GM23338 (cell line): Measurements from ENCODE around the gene NAA16. TPM values are rescaled to one million over a fixed set of nuclear protein-coding genes. Genes with fewer than 3 reads are reported as not detected.

Experiments
- ATAC-seq: fragments of 200-7000 bp; cut with Tn5 transposase; 3 replicates; pipeline ENCODE4 v1.9.1; 2020
- DNase-seq: peaks from one replicate; pipeline ENCODE4 v3.0.0-alpha.2; 2015; ENCODE audit warnings: low spot score
- H2AFZ ChIP-seq: fragments of 200-600 bp; sonication (generic); 2 replicates; pipeline ENCODE4 v1.8.0; 2016; ENCODE audit warnings: antibody characterized with exemption, mild to moderate bottlenecking, moderate library complexity
- H3F3A ChIP-seq: fragments of 200-600 bp; sonication (generic); replicated peaks from 2 replicates; pipeline ENCODE4 v1.8.0; 2017; ENCODE audit warnings: antibody characterized with exemption, mixed run types, low read depth
- H3K27ac ChIP-seq: fragments of 200-600 bp; sonication (generic); 2 replicates; pipeline ENCODE4 v1.6.1; 2016; ENCODE audit warnings: low read depth
- H3K27me3 ChIP-seq: fragments of 200-600 bp; sonication (generic); 2 replicates; pipeline ENCODE4 v1.8.0; 2016; ENCODE audit warnings: mild to moderate bottlenecking, mixed run types, moderate library complexity; ENCODE audit not compliant: insufficient read depth
- H3K36me3 ChIP-seq: fragments of 200-600 bp; sonication (generic); 2 replicates; pipeline ENCODE4 v1.8.0; 2016; ENCODE audit warnings: mild to moderate bottlenecking; ENCODE audit not compliant: insufficient read depth
- H3K4me1 ChIP-seq: fragments of 200-600 bp; sonication (generic); 2 replicates; pipeline ENCODE4 v1.8.0; 2016; ENCODE audit warnings: mild to moderate bottlenecking, moderate library complexity; ENCODE audit not compliant: insufficient read depth
- H3K4me2 ChIP-seq: fragments of 200-600 bp; sonication (generic); 2 replicates; pipeline ENCODE4 v1.7.1; 2017; ENCODE audit warnings: mixed run types
- H3K4me3 ChIP-seq: fragments of 200-600 bp; sonication (generic); 2 replicates; pipeline ENCODE4 v1.6.1; 2016; ENCODE audit warnings: mixed run types
- H3K79me2 ChIP-seq: fragments of 200-600 bp; sonication (generic); replicated peaks from 2 replicates; pipeline ENCODE4 v1.8.0; 2017; ENCODE audit warnings: mild to moderate bottlenecking; ENCODE audit not compliant: insufficient read depth
- H3K9me2 ChIP-seq: fragments of 200-600 bp; sonication (generic); 2 replicates; pipeline ENCODE4 v1.8.0; 2017; ENCODE audit not compliant: insufficient read depth
- H4K20me1 ChIP-seq: fragments of 200-600 bp; sonication (generic); replicated peaks from 2 replicates; pipeline ENCODE4 v1.8.0; 2017; ENCODE audit warnings: mild to moderate bottlenecking; ENCODE audit not compliant: insufficient read depth
- H3K27ac Mint-ChIP-seq: 2 replicates; pipeline ENCODE4 v1.8.0; 2020; ENCODE audit warnings: inconsistent platforms, mild to moderate bottlenecking, moderate library complexity, mixed read lengths
- H3K27me3 Mint-ChIP-seq: 3 replicates; pipeline ENCODE4 v1.8.0; 2022; ENCODE audit warnings: low read depth, mild to moderate bottlenecking, moderate library complexity, mixed read lengths, inconsistent platforms; ENCODE audit not compliant: insufficient read depth, poor library complexity
- H3K36me3 Mint-ChIP-seq: 3 replicates; pipeline ENCODE4 v1.8.0; 2021; ENCODE audit warnings: low read depth, mild to moderate bottlenecking, inconsistent platforms, moderate library complexity, mixed read lengths
- H3K4me1 Mint-ChIP-seq: 3 replicates; pipeline ENCODE4 v1.8.0; 2020; ENCODE audit warnings: mild to moderate bottlenecking, inconsistent platforms, mixed read lengths
- H3K4me3 Mint-ChIP-seq: 3 replicates; pipeline ENCODE4 v1.8.0; 2021; ENCODE audit warnings: moderate library complexity, mild to moderate bottlenecking, inconsistent platforms, mixed read lengths
- H3K9me3 Mint-ChIP-seq: 3 replicates; pipeline ENCODE4 v1.8.0; 2020; ENCODE audit warnings: moderate library complexity, mild to moderate bottlenecking, inconsistent platforms, mixed read lengths
- CREB1 ChIP-seq: fragments of 250-450 bp; sonication (Bioruptor Pico); IDR thresholded peaks from 2 replicates; pipeline ENCODE4 v1.5.0; 2020; ENCODE audit warnings: low read depth, mild to moderate bottlenecking, moderate library complexity
- CTCF ChIP-seq, 2 experiments: fragments of 200-600 bp in 1 of 2; sonication (generic) in 1 of 2; conservative IDR thresholded peaks; 2 replicates each; pipeline versions ENCODE4 v1.5.1 to v1.6.1; 2016 to 2017; ENCODE audit warnings: antibody characterized with exemption in 2 of 2, low read depth in 2 of 2, mild to moderate bottlenecking in 2 of 2, moderate library complexity in 1 of 2
- ETS1 ChIP-seq: IDR thresholded peaks from 2 replicates; pipeline ENCODE4 v1.6.1; 2016; ENCODE audit warnings: antibody characterized with exemption
- NANOG ChIP-seq: IDR thresholded peaks from 2 replicates; pipeline ENCODE4 v1.6.1; 2016; ENCODE audit warnings: antibody characterized with exemption, borderline replicate concordance
- POLR2AphosphoS5 ChIP-seq: IDR thresholded peaks from 2 replicates; pipeline ENCODE4 v1.6.1; 2016; ENCODE audit warnings: antibody characterized with exemption, low read depth
- REST ChIP-seq: IDR thresholded peaks from one replicate; pipeline ENCODE4 v1.6.1; 2018; ENCODE audit warnings: antibody characterized with exemption; ENCODE audit not compliant: unreplicated experiment
- STAT1 ChIP-seq: IDR thresholded peaks from one replicate; pipeline ENCODE4 v1.6.1; 2016; ENCODE audit warnings: antibody characterized with exemption; ENCODE audit not compliant: unreplicated experiment
- ZNF114 ChIP-seq: fragments of 250-450 bp; sonication (Bioruptor Pico); IDR thresholded peaks from 2 replicates; pipeline ENCODE4 v1.5.0; 2020; ENCODE audit warnings: mild to moderate bottlenecking, moderate library complexity
- ZNF331 ChIP-seq: fragments of 250-450 bp; sonication (Bioruptor Pico); IDR thresholded peaks from 2 replicates; pipeline ENCODE4 v1.5.0; 2020; ENCODE audit warnings: low read depth, mild to moderate bottlenecking, moderate library complexity
- ZNF462 ChIP-seq: fragments of 250-450 bp; sonication (Bioruptor Pico); IDR thresholded peaks from 2 replicates; pipeline ENCODE4 v1.5.0; 2020; ENCODE audit warnings: mild to moderate bottlenecking, moderate library complexity
- polyA plus RNA-seq: library from polyadenylated mRNA; unstranded; fragments of >200 nt; fragmentation: Nextera tagmentation; extraction: Ambion mirVana; gene quantifications from 2 replicates; pipeline ENCODE4 v1.2.1, GENCODE V29; 2016
- total RNA-seq: library from RNA; depleted of rRNA; stranded (reverse); fragments of >200 nt; shearing (Covaris generic); gene quantifications from 2 replicates; pipeline ENCODE4 v1.2.3, GENCODE V29; 2014

NAA16 gene
- total and polyA plus RNA-seq, 2 experiments from 2014 or later = 42.3 to 51.7 TPM

DNA sequence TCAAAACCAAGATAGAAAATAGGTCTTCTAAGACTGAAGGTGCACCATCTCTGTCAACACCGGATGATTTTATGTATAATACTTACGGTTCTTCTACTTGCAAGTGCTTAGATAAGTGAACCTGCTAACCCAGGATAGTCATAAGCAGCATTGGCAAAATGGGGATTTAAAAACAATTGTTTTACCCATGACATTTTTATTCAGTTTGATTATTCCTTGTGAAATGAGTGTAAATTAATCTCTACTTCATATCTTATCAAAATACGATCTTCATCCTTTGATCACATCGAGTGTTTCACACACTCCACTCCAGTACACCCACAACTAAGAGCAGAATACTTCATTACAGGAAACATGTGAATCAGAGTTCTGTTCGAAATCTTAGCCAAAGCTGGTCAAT, 24.7 kb upstream of the NAA16 start:
- Mint-ChIP-seq H3K9me3 (peaks cover 6% of the 10 kb centered on the region; the same call in 2 of the 3 replicates), H3K27ac (no peak overlapping the region), H3K4me3 (no peak overlapping the region), H3K27me3 (peaks cover 5% of the 10 kb centered on the region), H3K36me3 (peaks cover 3% of the 10 kb centered on the region; the same call in 1 of the 3 replicates), H3K4me1 (peaks cover 17% of the 10 kb centered on the region)
- no peaks in the 10 kb centered on the region for H3K79me2 ChIP-seq
- peaks cover 18% of the 10 kb centered on the region for H3K4me1 ChIP-seq
- no peak overlapping the region for H3K27ac ChIP-seq
- no peaks in the 10 kb centered on the region for H3K36me3 ChIP-seq
- ATAC-seq (no peak), DNase-seq (no peak)
- TF ChIP-seq ZNF114 = no peak
- TF ChIP-seq POLR2AphosphoS5 = no peak
- no peak for TF ChIP-seq STAT1
- no peak for TF ChIP-seq ZNF462 (CRISPR knock-in tag)
- TF ChIP-seq REST = no peak
- no peak for TF ChIP-seq NANOG
- TF ChIP-seq CREB1 (CRISPR knock-in tag) = no peak
- no peak for TF ChIP-seq CTCF (conservative IDR thresholded peaks at IDR 0.05; ENCODE audit: low read depth in 2 of 2)
- no peak for TF ChIP-seq ETS1
- no peak for TF ChIP-seq ZNF331 (CRISPR knock-in tag)
- peaks cover 2% of the 10 kb centered on the region for H3K9me2 ChIP-seq
- H2AFZ ChIP-seq = no peak overlapping the region
- H3K4me2 ChIP-seq = peak overlapping the region; percentile 8; the same call in 1 of the 2 replicates
- H3F3A ChIP-seq = no peaks in the 10 kb centered on the region
- H4K20me1 ChIP-seq = no peaks in the 10 kb centered on the region
- H3K27me3 ChIP-seq = no peaks in the 10 kb centered on the region
- H3K4me3 ChIP-seq = no peak overlapping the region
